ENCODE measurements around the gene PDE7B. TPM values are rescaled to one million over a fixed set of nuclear protein-coding genes. Genes with fewer than 3 reads are reported as not detected.

The PDE7B gene
- total and polyA plus RNA-seq, 2 of the 8 experiments (the other 6 are each of a cell fraction or from before 2014, with no cell fraction given), result not detected

- TF ChIP-seq USF2 (IDR thresholded peaks at IDR 0.05; ENCODE audit: low read length) (no peak), CBX5 (IDR thresholded peaks at IDR 0.05; ENCODE audit: low read depth, low read length) (no peak)
Measured at GRCh38 chr6:136169394-136170148, 318.1 kb downstream of the PDE7B start (continued).

Data from H1 (cell line).